ENCODE data around the gene KRTAP13-2.

DNA sequence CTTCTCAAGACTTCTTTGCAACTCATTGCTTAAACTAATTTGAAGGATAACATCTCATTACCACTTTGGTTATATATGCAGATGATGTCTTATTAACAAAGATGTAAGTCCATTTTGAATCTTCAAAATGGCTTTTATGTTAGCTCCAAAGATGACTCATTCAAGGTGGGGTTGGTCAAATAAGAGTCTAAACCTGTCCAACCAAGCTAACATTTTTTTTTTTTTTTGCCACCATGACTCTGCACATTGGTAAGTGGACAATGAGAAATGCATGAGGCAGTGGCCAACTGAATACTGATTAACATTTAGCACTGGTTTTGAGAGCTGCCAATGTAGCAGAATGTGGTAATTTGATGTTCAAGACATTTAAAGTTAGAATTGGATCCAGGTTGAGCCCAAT lies 34.3 kb downstream of the KRTAP13-2 start:
- TF ChIP-seq POLR2A (IDR thresholded peaks at IDR 0.05): no peak
- TF ChIP-seq, protein P1, sequence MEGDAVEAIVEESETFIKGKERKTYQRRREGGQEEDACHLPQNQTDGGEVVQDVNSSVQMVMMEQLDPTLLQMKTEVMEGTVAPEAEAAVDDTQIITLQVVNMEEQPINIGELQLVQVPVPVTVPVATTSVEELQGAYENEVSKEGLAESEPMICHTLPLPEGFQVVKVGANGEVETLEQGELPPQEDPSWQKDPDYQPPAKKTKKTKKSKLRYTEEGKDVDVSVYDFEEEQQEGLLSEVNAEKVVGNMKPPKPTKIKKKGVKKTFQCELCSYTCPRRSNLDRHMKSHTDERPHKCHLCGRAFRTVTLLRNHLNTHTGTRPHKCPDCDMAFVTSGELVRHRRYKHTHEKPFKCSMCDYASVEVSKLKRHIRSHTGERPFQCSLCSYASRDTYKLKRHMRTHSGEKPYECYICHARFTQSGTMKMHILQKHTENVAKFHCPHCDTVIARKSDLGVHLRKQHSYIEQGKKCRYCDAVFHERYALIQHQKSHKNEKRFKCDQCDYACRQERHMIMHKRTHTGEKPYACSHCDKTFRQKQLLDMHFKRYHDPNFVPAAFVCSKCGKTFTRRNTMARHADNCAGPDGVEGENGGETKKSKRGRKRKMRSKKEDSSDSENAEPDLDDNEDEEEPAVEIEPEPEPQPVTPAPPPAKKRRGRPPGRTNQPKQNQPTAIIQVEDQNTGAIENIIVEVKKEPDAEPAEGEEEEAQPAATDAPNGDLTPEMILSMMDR (IDR thresholded peaks at IDR 0.05): no peak

Measured in body of pancreas (tissue), 4 donors.